Bronchial epithelial cell (primary cell): ENCODE measurements around the gene ETFA. TPM values are rescaled to one million over a fixed set of nuclear protein-coding genes. Genes with fewer than 3 reads are reported as not detected.

Source experiments
- DNase-seq: peaks from one replicate; pipeline ENCODE4 v3.0.0-alpha.2; 2010; ENCODE audit warnings: low read depth
- FAIRE-seq: peaks from 2 replicates; lab custom pipeline; 2011; peaks lifted over from hg19 to GRCh38; lab: Jason Lieb, UNC
- H3K27me3 ChIP-seq: 2 replicates; pipeline ENCODE4 v1.5.1; 2011; ENCODE audit warnings: low read length; ENCODE audit not compliant: control insufficient read depth, insufficient read depth
- H3K36me3 ChIP-seq: 2 replicates; pipeline ENCODE4 v1.5.1; 2011; ENCODE audit warnings: low read length; ENCODE audit not compliant: control insufficient read depth, insufficient read depth
- H3K4me3 ChIP-seq: 2 replicates; pipeline ENCODE4 v1.5.1; 2011; ENCODE audit warnings: mild to moderate bottlenecking, low read depth, low read length, control low read depth
- total RNA-seq: library from RNA; depleted of rRNA; stranded (reverse); fragments of >200 nt; gene quantifications from 2 replicates; pipeline ENCODE4 v1.2.1, GENCODE V29; 2014
- TF ChIP-seq, protein P1 (sequence below): IDR thresholded peaks from 2 replicates; pipeline ENCODE4 v1.5.1; 2011; ENCODE audit warnings: mild to moderate bottlenecking, moderate library complexity, low read length, control low read depth, inconsistent platforms; ENCODE audit not compliant: insufficient read depth, severe bottlenecking

The ETFA gene
- total RNA-seq, 1 donor from 2014 or later, result 223 TPM

GRCh38 chr15:76345880-76346668, 34.8 kb upstream of the ETFA start:
- no peak for FAIRE-seq
- H3K36me3 ChIP-seq, result no peaks in the 10 kb centered on the region
- TF ChIP-seq, protein P1, sequence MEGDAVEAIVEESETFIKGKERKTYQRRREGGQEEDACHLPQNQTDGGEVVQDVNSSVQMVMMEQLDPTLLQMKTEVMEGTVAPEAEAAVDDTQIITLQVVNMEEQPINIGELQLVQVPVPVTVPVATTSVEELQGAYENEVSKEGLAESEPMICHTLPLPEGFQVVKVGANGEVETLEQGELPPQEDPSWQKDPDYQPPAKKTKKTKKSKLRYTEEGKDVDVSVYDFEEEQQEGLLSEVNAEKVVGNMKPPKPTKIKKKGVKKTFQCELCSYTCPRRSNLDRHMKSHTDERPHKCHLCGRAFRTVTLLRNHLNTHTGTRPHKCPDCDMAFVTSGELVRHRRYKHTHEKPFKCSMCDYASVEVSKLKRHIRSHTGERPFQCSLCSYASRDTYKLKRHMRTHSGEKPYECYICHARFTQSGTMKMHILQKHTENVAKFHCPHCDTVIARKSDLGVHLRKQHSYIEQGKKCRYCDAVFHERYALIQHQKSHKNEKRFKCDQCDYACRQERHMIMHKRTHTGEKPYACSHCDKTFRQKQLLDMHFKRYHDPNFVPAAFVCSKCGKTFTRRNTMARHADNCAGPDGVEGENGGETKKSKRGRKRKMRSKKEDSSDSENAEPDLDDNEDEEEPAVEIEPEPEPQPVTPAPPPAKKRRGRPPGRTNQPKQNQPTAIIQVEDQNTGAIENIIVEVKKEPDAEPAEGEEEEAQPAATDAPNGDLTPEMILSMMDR, result no peak
- no peak for DNase-seq
- peak overlapping the region; percentile 35 for H3K4me3 ChIP-seq
- peaks cover 34% of the 10 kb centered on the region for H3K27me3 ChIP-seq

DNA sequence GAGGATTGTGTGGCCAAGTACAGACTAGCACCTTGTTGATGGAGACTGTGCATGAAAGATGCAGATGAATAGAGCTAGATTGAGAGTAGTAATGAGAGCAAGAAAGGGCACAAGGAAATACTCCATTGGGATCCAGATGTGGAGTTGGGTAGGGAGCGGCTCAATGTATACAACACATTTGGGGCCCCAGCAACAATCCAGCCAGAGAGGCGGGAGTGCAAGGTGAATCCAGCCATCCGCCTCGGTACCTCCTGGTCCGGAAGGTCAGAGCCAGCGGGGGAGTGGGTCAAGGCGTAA, 34.3 kb upstream of the ETFA start:
- Histone ChIP-seq H3K4me3 (no peak overlapping the region), H3K27me3 (peaks cover 39% of the 10 kb centered on the region), H3K36me3 (no peaks in the 10 kb centered on the region)
- FAIRE-seq (no peak), DNase-seq (no peak)
- TF ChIP-seq, protein P1, result no peak

GRCh38 chr15:76344893-76345582, 33.8 kb upstream of the ETFA start:
- DNase-seq (no peak), FAIRE-seq (no peak)
- Histone ChIP-seq H3K4me3 (no peak overlapping the region), H3K27me3 (peaks cover 44% of the 10 kb centered on the region), H3K36me3 (no peaks in the 10 kb centered on the region)
- TF ChIP-seq, protein P1, result no peak

- FAIRE-seq (no peak), DNase-seq (no peak)
- no peak overlapping the region for H3K4me3 ChIP-seq
- TF ChIP-seq, protein P1, result no peak
- H3K36me3 ChIP-seq, result no peaks in the 10 kb centered on the region
- H3K27me3 ChIP-seq, result peaks cover 59% of the 10 kb centered on the region
Measured at GRCh38 chr15:76343313-76343996, 32.2 kb upstream of the ETFA start.

- TF ChIP-seq, protein P1, result no peak
- no peaks in the 10 kb centered on the region for H3K36me3 ChIP-seq
- H3K27me3 ChIP-seq, result peaks cover 64% of the 10 kb centered on the region
- DNase-seq (no peak), FAIRE-seq (no peak)
- H3K4me3 ChIP-seq, result no peak overlapping the region
Measured at GRCh38 chr15:76342382-76343201, 31.3 kb upstream of the ETFA start.
